GM18870 (cell line): ENCODE data around the gene TIMM10B.

Source experiments
- ATAC-seq: cut with Tn5 transposase; IDR thresholded peaks from one replicate; pipeline ENCODE4 v1.9.1; 2021; ENCODE audit warnings: moderate library complexity; ENCODE audit not compliant: unreplicated experiment

Gene TIMM10B

DNA sequence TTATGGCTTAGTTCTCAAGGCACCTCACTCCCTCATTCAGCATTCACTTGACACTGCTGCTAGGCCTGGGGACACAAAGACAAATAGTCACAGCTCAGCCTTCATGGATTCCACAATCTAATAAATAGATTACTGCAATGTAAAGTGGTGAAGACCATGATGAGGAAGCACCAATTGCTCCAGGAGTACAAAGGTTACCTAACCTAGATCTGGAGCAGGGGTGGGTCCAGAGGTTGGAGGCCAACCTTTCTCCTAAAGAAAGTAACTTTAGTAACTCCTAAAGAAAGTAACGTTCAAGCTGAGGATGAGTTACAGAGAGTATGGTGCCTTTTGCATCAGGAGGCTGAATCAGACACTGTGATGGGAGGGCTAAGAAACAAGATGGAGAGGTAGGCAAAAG lies 11.7 kb upstream of the TIMM10B start:
- ATAC-seq, result no peak

DNA sequence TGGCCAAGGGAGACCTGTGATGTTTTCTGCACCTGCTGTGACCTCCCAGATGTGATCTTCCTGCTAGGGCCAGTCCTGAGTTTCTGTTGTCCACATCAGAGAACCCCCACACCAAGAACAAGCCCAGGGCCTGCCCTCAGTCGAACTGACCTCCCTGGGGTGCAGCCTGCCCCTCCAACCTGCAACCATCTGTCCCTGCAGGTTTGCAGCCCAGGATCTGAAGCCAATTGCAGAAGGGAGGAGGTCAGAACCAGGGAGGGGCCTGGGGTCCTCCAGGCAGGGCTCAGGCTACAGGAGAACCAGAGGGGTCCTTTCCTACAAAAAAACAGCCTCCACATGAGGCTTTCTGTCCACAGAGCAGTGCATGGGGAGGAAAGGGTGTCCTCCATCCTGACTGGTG lies 8.4 kb upstream of the TIMM10B start:
- ATAC-seq, result no peak

DNA sequence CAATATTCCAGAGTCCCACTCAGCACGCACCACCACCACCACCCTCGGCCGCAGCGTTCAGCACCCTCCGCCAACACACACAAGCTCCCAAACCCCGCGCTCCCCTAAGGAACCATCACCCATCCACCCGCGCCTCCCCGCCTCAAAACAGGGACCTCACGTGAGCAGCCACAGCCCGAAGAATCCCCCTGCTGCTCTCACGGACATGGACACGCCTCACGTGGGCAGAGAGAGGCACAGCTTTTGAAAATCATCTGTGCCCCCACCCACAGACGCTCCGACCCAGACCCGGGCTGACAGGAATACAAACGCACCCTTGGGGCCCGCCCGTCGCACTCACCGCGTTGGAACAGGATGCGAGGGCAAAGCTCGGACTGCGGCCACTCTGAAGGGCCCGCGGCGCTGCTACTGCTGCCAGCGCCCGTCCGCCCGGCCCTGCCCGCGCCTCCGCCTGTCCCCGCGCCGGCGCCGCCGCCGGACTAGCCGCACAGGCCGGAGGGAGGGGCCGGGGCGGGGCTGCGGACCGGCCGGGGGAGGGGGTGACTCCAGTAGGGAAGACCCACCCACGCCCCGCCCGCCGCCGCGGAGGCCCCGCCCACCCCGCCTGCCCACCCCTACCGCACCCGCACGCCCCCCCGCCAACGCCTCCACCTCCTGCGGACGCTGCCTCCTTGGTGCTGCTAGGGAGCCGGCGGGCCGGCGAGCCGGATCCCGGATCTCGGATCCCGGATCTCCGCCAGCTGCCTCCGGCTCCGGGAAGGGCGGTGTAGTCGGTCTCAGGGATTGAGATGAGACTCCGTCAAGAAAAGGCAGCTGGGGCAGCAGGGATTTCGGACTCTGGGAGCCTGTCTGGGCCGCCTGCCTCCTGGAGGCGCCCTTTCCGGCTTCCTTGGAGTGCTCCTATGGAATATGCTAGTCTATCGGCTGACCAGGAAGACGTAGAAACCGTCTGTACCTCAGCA lies 7.6 kb upstream of the TIMM10B start, which contains the start of gene TRIM3:
Gene TRIM3 (minus strand): TSS at position 491 of the 962 bp plus-strand sequence. CDS start 8,246 bp downstream, outside the sequence.
- ATAC-seq, result no peak

DNA sequence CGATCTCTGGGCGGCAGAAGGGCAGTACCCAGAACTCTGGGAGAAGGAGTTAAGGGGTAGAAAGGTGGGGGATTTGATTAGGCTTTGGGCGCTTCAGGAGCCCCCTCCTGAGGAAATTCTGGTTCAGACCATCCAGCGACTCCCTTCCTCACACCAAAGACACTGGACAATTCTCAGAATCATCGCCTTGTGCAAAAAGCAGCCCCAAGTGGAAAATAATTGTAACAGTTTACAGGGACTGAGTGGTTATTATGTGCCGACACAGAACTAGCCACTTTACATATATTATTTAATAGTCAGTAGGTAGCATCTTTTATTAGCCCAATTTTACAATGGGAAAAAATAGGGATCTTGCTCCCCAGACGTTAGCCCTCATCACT lies 6.9 kb upstream of the TIMM10B start:
- ATAC-seq, result no peak

DNA sequence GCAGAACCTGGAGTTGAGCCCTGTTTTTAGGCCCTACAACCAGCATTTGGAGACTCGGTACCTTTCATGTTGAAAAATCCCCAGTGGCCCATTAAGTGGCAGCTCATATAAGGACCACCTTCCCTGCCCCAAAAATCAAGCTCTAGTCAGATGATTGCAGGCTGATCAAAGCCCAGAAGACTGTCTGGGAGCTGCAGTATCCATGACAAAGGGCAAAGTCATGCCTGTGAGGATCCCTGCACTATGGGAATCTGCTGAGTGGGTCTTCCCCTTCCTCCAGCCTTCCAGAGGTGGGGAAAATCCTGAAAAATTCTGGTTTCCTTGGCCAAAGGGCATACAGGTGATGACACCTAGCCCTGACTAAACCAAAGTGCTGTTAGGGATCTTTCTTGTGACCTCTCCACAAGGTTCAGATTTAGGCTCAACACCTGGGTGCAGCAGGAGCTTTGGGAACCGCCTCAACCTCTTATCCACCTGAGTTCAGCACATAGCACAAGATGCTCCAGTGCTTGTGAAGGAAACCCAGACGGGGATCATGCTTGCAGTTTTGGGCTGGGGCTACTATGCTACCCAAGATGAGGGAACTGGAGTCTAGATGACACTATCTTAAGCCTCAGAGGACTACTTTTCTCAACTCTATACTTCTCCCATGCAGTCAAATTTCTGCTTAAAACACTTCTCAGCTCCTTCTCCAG lies 6.3 kb upstream of the TIMM10B start:
- no peak for ATAC-seq

DNA sequence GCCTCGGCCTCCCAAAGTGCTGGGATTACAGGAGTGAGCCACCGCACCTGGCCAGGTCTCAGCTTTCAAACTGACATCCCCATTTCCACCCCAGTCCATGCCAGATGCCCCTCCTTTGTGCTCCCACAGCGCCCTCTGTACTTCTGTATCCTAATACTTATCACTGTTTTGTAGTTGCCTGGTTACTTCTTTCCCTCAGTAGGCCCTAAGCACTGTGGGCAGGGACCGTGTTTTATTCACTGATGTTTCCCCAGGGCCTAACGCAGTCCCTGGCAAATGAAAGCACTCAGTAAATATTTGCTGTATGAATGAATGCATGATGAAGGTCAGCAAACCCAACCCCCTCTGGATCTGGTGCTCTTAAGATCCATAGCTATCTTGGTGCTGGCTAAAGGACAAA lies 5.4 kb upstream of the TIMM10B start:
- ATAC-seq, result no peak

DNA sequence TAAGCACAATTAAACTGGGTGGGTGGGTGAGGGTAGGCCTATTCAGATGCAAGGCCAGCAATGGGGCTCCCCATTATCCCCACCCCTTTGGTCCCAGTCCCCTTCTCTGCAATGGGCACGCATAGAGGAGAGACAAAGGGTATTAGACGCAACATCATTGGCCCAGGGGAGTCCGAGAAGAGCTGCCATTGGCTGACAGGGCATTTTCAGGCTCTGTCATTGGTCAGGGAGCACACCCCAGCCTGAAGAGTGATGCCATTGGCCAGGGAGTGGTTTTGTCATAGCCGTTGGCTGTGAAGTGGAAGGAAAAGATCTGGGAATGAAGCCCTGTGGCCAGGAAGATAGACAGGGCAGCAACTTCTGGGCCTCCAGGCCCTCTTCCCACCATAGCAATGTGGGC lies 4.7 kb upstream of the TIMM10B start:
- no peak for ATAC-seq

DNA sequence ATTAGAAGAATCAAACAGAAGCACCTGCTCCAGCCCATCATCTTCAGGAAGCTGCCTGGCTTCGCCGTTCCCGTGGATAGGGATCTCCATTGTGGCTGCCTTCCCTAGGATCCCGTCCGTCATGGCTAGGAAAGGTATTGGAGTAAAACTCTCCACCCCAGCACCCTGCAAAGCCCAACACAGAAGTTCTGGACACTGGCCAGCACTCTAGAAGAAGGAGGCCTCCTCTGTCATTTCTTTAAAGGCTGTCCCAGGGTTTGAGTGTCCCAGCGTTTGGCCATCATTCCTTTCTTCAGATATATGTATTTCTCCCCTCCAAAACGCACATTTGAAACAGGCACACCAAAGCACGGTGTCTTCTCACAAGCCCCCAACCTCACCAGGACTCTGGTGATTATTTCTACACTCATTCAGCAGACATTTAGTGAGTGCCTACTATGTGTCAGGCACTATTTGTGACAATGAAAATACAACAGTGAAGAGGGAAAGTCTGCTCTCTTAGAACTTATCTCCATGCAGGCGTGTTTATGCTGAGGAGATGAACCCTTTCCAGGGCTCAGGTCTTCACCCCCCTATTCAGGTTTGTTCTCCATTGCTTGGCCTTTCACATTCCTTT lies 894 bp upstream of the TIMM10B start:
- ATAC-seq, result no peak

DNA sequence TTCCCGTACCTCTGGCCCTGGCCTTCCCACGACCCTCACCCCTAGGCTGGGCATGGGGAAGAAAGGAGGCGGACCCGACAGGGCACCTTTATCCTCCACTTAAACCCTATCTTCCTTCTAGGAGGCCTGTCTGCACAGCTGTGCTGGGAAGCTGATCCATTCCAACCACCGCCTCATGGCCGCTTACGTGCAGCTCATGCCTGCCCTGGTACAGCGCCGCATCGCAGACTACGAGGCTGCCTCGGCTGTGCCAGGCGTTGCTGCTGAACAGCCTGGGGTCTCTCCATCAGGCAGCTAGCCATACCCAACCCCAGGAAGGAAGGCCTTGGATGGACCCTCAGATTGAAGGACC lies 599 bp downstream of the TIMM10B start:
- peak; percentile 4 for ATAC-seq

DNA sequence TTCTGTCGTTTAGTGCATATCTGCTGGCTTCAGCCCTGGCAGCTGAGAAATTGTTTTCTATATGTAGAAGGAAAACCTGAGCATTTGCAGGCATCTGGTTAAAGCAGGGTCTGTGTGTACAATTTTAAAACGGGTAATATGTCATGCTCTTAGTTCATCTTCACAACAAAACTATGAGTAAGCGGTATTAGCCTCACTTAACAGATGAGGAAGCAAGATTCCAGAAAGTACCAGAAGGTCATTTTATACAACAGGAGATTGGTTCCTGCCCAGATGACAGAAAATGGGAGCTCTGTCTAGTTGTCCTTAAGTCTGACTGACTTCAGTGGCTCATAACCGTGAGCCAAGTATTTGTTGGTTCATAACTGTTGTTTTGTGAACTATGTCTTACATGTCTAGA lies 1.1 kb downstream of the TIMM10B start:
- no peak for ATAC-seq

DNA sequence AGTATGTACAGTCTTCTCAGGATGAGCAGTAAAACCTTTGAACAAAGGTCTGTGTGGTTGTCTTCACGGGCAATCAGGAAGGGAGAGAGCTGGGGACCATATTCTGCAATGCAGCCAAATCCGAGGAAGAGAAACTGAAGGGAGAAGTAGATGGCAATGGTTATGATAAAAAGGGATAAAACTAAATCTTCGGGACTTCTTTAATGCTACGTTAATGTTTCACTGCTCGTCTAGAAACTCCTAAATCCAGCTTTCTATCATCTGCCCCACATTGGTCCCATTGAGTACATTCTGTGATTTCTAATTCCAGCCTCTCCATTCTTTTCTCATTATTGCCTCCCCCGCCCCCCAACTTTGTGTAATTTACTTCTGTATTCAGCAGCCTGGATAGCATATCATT lies 1.7 kb downstream of the TIMM10B start:
- ATAC-seq, result no peak

DNA sequence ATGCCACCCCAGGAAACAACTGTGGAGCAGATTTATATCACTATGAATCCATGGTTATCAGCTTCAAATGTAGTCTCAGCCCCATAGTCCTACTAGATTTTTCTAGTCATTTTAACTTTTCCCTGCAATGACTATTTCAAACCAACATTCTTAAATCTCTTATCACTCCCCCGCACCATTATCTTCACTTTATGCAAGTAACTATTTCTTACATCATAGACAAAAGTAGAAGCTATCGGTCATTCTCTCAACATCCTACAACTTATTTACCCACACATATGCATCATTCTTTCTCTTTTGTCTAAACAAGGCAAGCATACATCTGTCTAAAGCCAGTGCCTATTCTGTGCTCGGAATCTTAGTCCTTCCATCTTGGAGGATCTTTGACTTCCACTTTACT lies 4.4 kb downstream of the TIMM10B start:
- no peak for ATAC-seq

DNA sequence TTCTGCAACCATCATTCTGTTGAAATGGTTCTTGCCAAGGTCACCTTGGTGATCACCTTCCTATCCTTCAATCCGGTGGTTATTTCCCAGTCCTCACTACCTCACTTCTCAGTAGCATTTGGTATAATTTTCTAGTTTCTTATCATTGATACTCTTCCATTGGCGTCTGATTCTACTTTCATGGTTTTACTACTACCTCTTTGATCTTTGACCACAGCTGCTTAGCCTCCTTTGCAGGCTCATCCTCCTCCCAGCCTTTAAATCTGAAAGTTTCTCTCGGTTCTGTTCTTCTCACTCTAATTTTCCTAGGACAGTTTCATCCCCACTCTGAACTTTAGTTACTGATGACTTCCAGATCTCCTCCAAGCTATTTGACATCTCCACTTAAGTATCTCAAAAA lies 5.0 kb downstream of the TIMM10B start:
- no peak for ATAC-seq

DNA sequence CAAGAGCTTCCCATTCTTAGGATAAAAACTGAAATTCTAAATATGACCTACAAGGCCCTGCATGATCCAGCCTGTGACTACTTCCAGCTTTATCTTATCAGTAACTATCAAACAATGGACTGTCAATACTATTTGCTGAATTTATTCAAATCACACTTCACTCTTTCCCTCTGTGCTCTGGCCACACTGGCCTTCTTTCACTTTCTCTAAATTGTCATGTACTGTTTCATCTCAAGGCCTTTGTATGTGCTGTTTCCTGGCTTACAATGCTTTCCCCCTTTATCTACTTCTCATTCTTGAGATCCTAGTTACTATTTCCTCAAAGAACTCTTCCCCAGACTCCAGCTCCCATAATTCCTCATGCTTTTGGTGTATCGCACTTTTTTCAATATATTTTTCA lies 5.6 kb downstream of the TIMM10B start:
- no peak for ATAC-seq

DNA sequence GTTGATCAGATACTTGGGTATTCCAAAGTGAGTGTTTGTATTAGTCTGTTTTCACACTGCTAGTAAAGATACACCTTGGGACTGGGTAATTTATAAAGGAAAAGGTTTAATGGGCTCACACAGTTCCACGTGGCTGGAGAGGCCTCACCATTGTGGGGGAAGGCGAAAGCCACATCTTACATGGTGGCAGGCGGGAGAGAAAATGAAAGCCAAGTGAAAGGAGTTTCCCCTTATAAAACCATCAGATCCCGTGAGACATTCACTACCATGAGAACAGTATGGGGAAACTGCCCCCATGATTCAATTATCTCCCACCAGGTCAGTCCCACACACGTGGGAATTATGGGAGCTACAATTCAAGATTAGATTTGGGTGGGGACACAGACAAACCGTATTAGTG lies 7.0 kb downstream of the TIMM10B start:
- ATAC-seq, result no peak

DNA sequence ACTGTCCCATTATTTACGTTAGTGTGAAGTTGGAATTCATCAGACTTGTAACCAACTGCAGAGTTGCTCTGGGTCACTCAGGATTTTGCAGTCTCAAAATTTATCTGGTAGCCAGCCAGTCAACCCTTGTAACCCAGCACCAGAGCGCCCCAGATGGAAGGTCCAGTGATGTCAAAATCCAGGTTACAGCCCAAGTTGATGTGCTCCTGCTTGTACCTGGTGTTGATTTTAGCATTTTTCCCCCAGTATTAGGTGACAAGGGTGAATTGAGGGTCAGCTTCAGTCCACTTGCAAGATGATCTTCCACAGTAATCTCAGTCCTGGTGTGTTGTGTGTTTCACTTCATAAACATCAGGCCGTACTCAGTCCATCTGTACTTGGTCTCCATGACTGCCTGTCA lies 7.5 kb downstream of the TIMM10B start:
- ATAC-seq, result no peak

DNA sequence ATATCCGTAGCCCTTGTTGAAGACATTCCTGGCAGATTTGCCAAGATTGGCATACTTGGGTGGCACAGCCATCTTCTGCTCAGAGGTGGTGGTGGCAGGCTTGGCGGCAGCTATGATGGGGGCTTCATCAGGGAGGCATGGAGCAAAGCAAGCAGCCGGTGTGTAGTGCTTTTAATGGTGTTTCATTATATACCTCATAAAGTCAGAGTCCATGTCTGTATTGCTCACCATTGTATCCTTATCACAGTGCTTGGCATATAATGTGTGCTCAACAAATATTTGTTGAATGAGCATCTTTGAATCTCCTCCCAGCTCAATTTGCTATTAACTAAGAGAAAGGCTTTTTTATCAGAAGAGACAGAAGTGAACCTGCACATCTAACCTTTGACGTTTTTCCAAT lies 8.0 kb downstream of the TIMM10B start:
- ATAC-seq, result no peak

DNA sequence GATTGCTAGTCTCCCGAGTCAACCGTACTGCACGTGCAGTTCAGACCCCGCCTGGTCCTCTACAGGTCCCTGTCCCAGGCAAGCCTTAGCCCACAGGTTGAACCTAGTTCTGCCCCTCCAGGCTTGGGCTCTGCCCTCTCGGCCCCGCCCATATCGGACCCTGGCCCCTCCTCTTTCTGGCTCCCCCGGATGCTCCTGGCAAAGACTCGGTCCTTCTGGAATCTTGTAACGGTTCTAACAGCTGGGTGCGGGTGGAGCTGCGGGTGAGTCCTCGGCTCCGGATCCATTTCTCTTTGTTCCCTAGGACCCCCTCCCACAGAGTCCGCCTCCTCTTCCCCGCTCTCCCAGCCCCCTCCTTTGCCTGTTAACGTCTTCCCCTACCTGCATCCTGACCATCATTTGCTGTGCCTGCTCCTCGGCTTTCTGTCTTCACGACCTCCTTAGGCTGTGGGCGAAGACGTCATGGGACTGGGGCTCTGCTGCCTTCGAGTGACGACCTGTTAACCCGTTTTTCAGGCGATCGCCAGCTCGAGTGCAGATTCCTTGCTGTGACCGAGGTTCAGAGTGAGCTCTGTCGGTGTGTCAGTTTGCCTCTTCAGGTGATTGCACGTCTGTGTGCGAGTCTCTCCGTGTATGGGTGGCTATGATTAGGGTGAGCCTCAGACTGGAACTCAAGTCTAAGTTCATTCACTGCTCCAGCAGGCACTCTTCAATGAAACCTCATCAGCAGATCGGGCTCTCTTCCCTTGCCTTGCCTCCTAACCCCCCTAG lies 16.0 kb downstream of the TIMM10B start, which contains the start of gene DNHD1:
Gene DNHD1 (plus strand): TSS at position 212 of the 771 bp plus-strand sequence. CDS start 936 bp downstream, outside the sequence.
- ATAC-seq, result no peak

DNA sequence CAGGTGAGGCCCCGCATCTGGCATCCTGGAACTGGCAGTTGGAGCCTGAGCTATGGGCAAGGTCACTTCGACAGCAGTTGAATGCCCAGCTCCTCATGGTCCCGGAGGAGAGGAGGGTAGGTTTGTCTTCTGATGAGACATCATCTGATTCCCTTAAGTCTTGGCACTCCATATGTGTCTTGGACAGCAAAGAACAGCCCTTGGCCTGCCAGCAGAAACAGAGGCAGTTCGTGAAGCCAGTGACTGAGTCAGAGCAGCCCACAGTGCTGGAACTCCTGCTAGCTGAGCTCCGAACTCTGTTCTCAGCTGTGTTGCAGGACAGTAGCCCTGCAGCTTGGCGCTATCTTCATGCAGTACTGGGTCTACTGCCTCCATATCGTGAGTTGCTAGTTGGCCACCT lies 16.8 kb downstream of the TIMM10B start:
- no peak for ATAC-seq

DNA sequence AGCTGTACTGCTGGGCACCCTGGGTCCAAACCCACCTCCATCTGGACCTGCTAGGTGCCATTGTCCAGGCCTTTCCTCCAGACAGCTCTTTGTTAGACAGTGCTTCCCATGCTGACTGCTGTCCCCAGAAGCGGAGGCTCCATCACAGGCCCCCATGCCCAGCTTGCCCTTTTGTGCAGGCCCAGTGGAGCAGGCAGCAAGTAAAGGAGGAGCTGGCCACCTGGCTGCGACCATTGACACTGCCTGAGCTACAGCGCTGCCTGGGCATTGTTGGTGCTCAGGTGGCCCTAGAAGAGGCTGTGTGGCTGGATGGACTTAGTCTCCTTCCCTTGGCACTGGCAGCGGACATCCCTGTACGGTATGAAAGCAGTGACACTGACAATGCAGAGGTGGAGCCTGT lies 17.2 kb downstream of the TIMM10B start:
- no peak for ATAC-seq

DNA sequence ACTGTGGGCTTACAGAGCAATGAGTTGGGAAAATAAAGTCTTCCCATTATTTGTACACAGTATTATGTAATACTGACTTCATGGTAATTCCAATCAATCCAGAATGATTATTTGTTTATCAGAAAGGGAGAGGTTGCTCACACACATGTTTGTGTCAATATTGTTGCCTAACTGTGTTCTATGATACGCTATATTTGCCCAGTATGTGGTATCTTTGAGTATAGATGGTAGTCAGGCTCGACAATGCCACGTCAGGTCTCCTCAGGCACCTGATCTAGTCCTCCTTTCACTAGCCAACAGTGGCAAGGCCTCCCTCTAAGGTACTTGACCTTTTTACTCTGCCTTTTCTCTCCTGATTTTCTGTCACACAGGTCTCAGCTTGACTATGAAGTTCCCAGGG lies 21.1 kb downstream of the TIMM10B start:
- no peak for ATAC-seq
